Heart right ventricle (tissue), 16 donors: ENCODE data around the gene ELFN2. TPM values are rescaled to one million over a fixed set of nuclear protein-coding genes. Genes with fewer than 3 reads are reported as not detected.

ENCODE experiments used
- ATAC-seq, 8 donors: fragments of 200-7000 bp; cut with Tn5 transposase; one replicate each; pipeline ENCODE4 v1.9.1; 2020; ENCODE audit warnings: mild to moderate bottlenecking in 8 of 8, moderate library complexity in 8 of 8, moderate number of reproducible peaks in 1 of 8
- DNase-seq, 2 donors: peaks; one replicate each; pipeline ENCODE4 v3.0.0-alpha.2; 2020
- H3K27ac ChIP-seq, 10 donors: fragments of 200-600 bp; sonication (generic) in 2 of 10; one replicate each; pipeline versions ENCODE4 v1.5.0 to v1.8.0; 2020 to 2022; ENCODE audit warnings: mild to moderate bottlenecking in 3 of 10
- H3K27me3 ChIP-seq, 7 donors: fragments of 200-600 bp; one replicate each; pipeline ENCODE4 v1.8.0; 2021 to 2022; ENCODE audit warnings: mild to moderate bottlenecking in 2 of 7
- H3K36me3 ChIP-seq, 9 donors: fragments of 200-600 bp; sonication (generic) in 1 of 9; one replicate each; pipeline versions ENCODE4 v1.5.0 to v1.8.0; 2020 to 2022; ENCODE audit warnings: mild to moderate bottlenecking in 2 of 9
- H3K4me1 ChIP-seq, 9 donors: fragments of 200-600 bp; sonication (generic) in 1 of 9; one replicate each; pipeline versions ENCODE4 v1.5.0 to v1.8.0; 2020 to 2022; ENCODE audit warnings: mild to moderate bottlenecking in 4 of 9
- H3K4me3 ChIP-seq, 10 donors: fragments of 200-600 bp; sonication (generic) in 2 of 10; one replicate each; pipeline versions ENCODE4 v1.5.0 to v1.8.0; 2020 to 2022; ENCODE audit warnings: mild to moderate bottlenecking in 7 of 10, moderate library complexity in 2 of 10
- H3K9me3 ChIP-seq, 11 donors: fragments of 200-600 bp in 10 of 11; sonication (generic) in 2 of 11; one replicate each; pipeline versions ENCODE4 v1.5.0 to v1.8.0; 2013 to 2022; ENCODE audit warnings: mild to moderate bottlenecking in 2 of 11, control low read depth in 1 of 11, moderate library complexity in 1 of 11
- WGBS, 2 donors: extraction: QIAGEN DNeasy Blood & Tissue Kit; methylation state at CpG; one replicate each; pipeline ENCODE4 v1.1.7; 2013; ENCODE audit warnings: inconsistent platforms in 1 of 2; 5-methylcytosine and 5-hydroxymethylcytosine counted together
- intact Hi-C, 10 donors: fragments of 100-400 bp; cut with DNase I; formaldehyde crosslinking; loops; one replicate each; pipeline versions ENCODE4 v1.11.1 to v1.14.2; 2022
- polyA plus RNA-seq, 2 donors: library from polyadenylated mRNA; stranded (reverse); fragments of 200-250 nt; gene quantifications; one replicate each; pipeline ENCODE4 v1.2.3, GENCODE V29; 2013
- total RNA-seq, 10 donors: library from RNA; stranded (reverse); fragmentation: NEBNext Ultra II Directional in 3 of 10; extraction: Animal tissue kit (Norgen Biotek cat#: 25700) in 3 of 10; gene quantifications; one replicate each; pipeline versions ENCODE4 v1.2.1 to v1.2.4, GENCODE V29; 2021 to 2023
- TF ChIP-seq, protein P1 (sequence below), 9 donors: fragments of 200-600 bp; sonication (generic) in 2 of 9; IDR thresholded peaks; one replicate each; pipeline versions ENCODE4 v1.5.0 to v1.8.0; 2021 to 2022; ENCODE audit warnings: antibody characterized with exemption in 9 of 9, mild to moderate bottlenecking in 5 of 9, moderate library complexity in 1 of 9
- donor health status: Arrhythmogenic right ventricular cardiomyopathy.
- donor health status: ischemic (EF 13 %, LVEDD 7.1; RV severe dilation, severe dysfunction).
- donor health status: healthy with polysubstance abuse.
- donor health status: DM: no; HTN: yes; CAD: no.
- donor health status: DM: no; HTN: no; CAD: no.
- donor health status: ischemic (EF 25% LVEDD 6.9; RV normal size, moderate dysfunction).
- donor health status: ischemic (EF 25% LVEDD 5.7; RV mildly dilated, moderate dysfunction).
- donor health status: healthy.
- donor health status: DM: yes; HTN: yes; CAD: no.
- donor health status: Ischemic cardiomyopathy.
- donor health status: ischemic (EF 35%, LVEDD 5.7; RV mildly dilated, moderate dysfunction).
- donor health status: nonischemic (EF 11% LVEDD 7.7; RV severe dilation, severe dysfunction).
- donor health status: DM: yes; HTN: yes; CAD: no.
- donor health status: PGD.
- donor health status: ischemic (EF 29% LVEDD 5.4; RV normal size, mild dysfunction).
- donor health status: nonischemic (EF 23%, LVEDD 6.1; RV moderate dilation, normal function).

ELFN2 gene
- total and polyA plus RNA-seq, 12 donors: under 0.01 to 0.21 (median 0.05) TPM; not detected in 4

DNA sequence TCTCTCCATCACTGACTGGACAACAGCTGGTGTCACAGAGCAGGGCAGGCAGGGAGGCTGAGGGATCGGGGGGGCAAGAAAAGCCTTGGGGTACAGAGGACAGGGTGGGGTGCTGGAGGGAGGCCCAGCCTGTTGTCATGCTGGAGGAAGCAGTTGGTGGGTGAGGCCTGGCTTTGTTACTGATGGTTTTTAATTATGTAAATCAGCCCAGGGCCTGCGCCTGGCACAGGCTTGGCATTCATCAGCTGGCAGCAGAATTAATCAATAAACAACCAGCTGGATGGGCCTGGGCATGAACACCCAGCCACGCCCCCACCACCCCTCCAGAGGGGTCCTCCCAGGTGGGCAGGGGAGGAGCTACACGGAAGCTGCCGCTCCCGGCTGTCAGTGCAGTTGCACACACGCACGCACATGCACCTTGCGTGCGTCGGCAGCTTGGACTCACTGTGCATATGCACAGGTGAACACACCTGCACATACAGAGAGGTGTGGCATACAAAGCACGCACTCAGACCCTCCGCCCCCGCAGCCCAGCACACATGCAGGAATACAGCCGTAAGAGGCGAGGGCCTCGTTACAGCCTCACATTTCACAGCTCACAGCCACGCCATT lies 21.3 kb upstream of the ELFN2 start:
- peaks cover 0 to 64% (median 48%) of the 10 kb centered on the region in 7 donors for H3K27me3 ChIP-seq
- 79 to 82% methylated on average over 18 of the region's 18 CpGs for WGBS, 2 donors
- DNase-seq: no peak

DNA sequence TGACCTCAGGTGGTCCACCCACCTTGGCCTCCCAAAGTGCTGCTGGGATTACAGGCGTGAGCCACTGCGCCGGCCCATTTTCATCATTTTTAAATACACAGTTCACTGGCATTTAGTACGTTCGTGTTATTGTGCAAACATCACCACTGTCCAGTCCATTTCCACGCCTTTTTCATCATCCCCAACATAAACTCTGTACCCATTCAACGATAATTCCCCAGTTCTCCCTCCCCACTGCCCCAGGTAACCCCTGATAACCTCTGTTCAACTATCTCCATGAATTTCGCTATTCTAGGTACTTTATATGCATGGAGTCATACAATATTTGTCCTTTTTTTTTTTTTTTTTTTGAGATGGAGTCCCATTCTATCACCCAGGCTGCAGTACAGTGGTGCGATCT lies 18.2 kb upstream of the ELFN2 start:
- Histone ChIP-seq H3K4me3 (no peak overlapping the region), H3K9me3 (peaks cover 0 to 9% (median 3%) of the 10 kb centered on the region in 11 donors), H3K4me1 (no peaks in the 10 kb centered on the region), H3K27me3 (peaks cover 0 to 75% (median 47%) of the 10 kb centered on the region in 7 donors), H3K27ac (no peak overlapping the region), H3K36me3 (no peaks in the 10 kb centered on the region)
- ATAC-seq (no peak), DNase-seq (no peak)
- 86 to 88% methylated on average over 9 of the region's 9 CpGs for WGBS, 2 donors
- TF ChIP-seq, protein P1, sequence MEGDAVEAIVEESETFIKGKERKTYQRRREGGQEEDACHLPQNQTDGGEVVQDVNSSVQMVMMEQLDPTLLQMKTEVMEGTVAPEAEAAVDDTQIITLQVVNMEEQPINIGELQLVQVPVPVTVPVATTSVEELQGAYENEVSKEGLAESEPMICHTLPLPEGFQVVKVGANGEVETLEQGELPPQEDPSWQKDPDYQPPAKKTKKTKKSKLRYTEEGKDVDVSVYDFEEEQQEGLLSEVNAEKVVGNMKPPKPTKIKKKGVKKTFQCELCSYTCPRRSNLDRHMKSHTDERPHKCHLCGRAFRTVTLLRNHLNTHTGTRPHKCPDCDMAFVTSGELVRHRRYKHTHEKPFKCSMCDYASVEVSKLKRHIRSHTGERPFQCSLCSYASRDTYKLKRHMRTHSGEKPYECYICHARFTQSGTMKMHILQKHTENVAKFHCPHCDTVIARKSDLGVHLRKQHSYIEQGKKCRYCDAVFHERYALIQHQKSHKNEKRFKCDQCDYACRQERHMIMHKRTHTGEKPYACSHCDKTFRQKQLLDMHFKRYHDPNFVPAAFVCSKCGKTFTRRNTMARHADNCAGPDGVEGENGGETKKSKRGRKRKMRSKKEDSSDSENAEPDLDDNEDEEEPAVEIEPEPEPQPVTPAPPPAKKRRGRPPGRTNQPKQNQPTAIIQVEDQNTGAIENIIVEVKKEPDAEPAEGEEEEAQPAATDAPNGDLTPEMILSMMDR (IDR thresholded peaks at IDR 0.05): no peak
- intact Hi-C loops: loop anchor here in 1 of 10 donors (5.0 kb wide), 1 partner anchor 113 kb away; no protein-coding TSS in a partner anchor

More for the DNA sequence above, 21.3 kb upstream of the ELFN2 start:
- H3K4me1 ChIP-seq: no peaks in the 10 kb centered on the region
- intact Hi-C loops: loop anchor here in 1 of 10 donors (5.0 kb wide), 1 partner anchor 116 kb away; no protein-coding TSS in a partner anchor
- H3K9me3 ChIP-seq: peaks cover 0 to 13% (median 0%) of the 10 kb centered on the region in 11 donors
- no peak overlapping the region for H3K27ac ChIP-seq
- no peaks in the 10 kb centered on the region for H3K36me3 ChIP-seq
- H3K4me3 ChIP-seq: no peak overlapping the region
- ATAC-seq: no peak
- TF ChIP-seq, protein P1 (IDR thresholded peaks at IDR 0.05): no peak

DNA sequence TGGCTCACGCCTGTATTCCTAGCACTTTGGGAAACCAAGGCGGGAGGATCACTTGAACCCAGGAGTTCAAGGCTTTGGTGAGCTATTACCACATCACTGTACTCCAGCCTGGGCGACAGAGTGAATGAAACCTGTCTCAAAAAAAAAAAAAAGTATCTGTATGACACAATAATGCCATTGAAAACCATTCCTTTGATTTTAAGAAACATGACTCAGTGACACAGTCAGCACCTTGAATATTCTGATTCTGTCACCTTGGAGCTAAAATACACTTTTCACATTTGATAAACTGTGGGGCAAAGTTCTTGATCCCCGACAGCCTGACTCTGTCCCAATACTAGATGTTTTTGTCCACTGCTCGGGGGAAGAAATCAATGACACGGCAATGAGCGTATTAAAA lies 16.7 kb upstream of the ELFN2 start:
- no peaks in the 10 kb centered on the region for H3K36me3 ChIP-seq
- peaks cover 0 to 12% (median 3%) of the 10 kb centered on the region in 11 donors for H3K9me3 ChIP-seq
- intact Hi-C loops: no loop called here
- 87 to 88% methylated on average over 7 of the region's 7 CpGs for WGBS, 2 donors
- H3K27me3 ChIP-seq: peaks cover 0 to 65% (median 35%) of the 10 kb centered on the region in 7 donors
- ATAC-seq (no peak), DNase-seq (no peak)
- no peaks in the 10 kb centered on the region for H3K4me1 ChIP-seq
- no peak overlapping the region for H3K27ac ChIP-seq
- TF ChIP-seq, protein P1 (IDR thresholded peaks at IDR 0.05): no peak
- H3K4me3 ChIP-seq: no peak overlapping the region

DNA sequence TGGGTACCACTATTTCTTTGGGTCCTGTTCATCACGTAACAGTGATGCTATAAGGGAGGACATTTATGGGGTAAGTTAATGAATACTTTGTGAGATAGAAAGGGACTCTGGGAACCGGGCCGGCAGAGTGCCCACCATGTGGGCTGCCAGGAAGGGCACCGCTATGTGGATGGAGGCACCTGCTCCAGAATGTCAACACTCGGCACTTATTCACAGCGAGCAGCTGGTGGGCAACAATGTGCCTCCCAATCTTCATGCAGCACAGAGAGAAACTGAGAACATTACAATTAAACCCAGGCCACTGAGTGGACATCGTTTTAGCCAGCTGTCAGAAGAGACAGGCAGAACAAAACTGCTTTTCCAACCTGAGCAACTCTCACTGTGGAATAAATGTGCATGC lies 15.8 kb upstream of the ELFN2 start:
- peaks cover 0 to 12% (median 3%) of the 10 kb centered on the region in 11 donors for H3K9me3 ChIP-seq

More for the DNA sequence above, 15.8 kb upstream of the ELFN2 start:
- Histone ChIP-seq H3K4me1 (no peaks in the 10 kb centered on the region), H3K4me3 (no peak overlapping the region), H3K27ac (no peak overlapping the region), H3K36me3 (no peaks in the 10 kb centered on the region), H3K27me3 (peaks cover 0 to 64% (median 29%) of the 10 kb centered on the region in 7 donors)
- intact Hi-C loops: no loop called here
- TF ChIP-seq, protein P1 (IDR thresholded peaks at IDR 0.05): no peak
- DNase-seq: no peak
- WGBS, 2 donors: 88 to 89% methylated on average over 7 of the region's 7 CpGs
- ATAC-seq: no peak
